Osteoblast (primary cell): ENCODE measurements around the gene CARD9. TPM values are rescaled to one million over a fixed set of nuclear protein-coding genes. Genes with fewer than 3 reads are reported as not detected.

Experiments used
- DNase-seq: peaks from one replicate; pipeline ENCODE4 v3.0.0; 2011; ENCODE audit warnings: low spot score, mixed read lengths; ENCODE audit not compliant: insufficient read length; ENCODE audit errors: missing footprints
- H2AFZ ChIP-seq: 2 replicates; pipeline ENCODE4 v1.6.0; 2011; ENCODE audit warnings: mild to moderate bottlenecking, low read length
- H3K27ac ChIP-seq: 2 replicates; pipeline ENCODE4 v1.5.1; 2011; ENCODE audit warnings: mild to moderate bottlenecking, low read depth, low read length, moderate library complexity
- H3K27me3 ChIP-seq: 2 replicates; pipeline ENCODE4 v1.6.0; 2012; ENCODE audit warnings: mild to moderate bottlenecking, control low read depth, inconsistent platforms, low read length, moderate library complexity; ENCODE audit not compliant: insufficient read depth
- H3K36me3 ChIP-seq: 2 replicates; pipeline ENCODE4 v1.5.1; 2011; ENCODE audit warnings: mild to moderate bottlenecking, low read length, control low read depth, moderate library complexity; ENCODE audit not compliant: insufficient read depth
- H3K4me1 ChIP-seq: 2 replicates; pipeline ENCODE4 v1.5.1; 2011; ENCODE audit warnings: mild to moderate bottlenecking, low read length, control low read depth, moderate library complexity; ENCODE audit not compliant: insufficient read depth
- H3K4me2 ChIP-seq: 2 replicates; pipeline ENCODE4 v1.6.0; 2011; ENCODE audit warnings: mild to moderate bottlenecking, low read length; ENCODE audit not compliant: insufficient read depth
- H3K4me3 ChIP-seq: fragments of 200-600 bp; sonication (generic); 3 replicates; pipeline ENCODE4 v1.5.1; 2012; ENCODE audit warnings: mild to moderate bottlenecking, low read length, inconsistent platforms; ENCODE audit not compliant: insufficient read depth
- H3K79me2 ChIP-seq: 2 replicates; pipeline ENCODE4 v1.6.0; 2012; ENCODE audit warnings: mild to moderate bottlenecking, low read length, control low read depth, inconsistent platforms; ENCODE audit not compliant: insufficient read depth
- H3K9me3 ChIP-seq: 2 replicates; pipeline ENCODE4 v1.5.1; 2011; ENCODE audit warnings: low read depth, low read length, control low read depth
- H4K20me1 ChIP-seq: 2 replicates; pipeline ENCODE4 v1.6.0; 2012; ENCODE audit warnings: mild to moderate bottlenecking, low read length, control low read depth; ENCODE audit not compliant: insufficient read depth
- total RNA-seq: library from RNA; depleted of rRNA; stranded (reverse); fragments of >200 nt; gene quantifications from 2 replicates; pipeline ENCODE4 v1.2.3, GENCODE V29; 2012
- TF ChIP-seq, protein P1 (sequence below): IDR thresholded peaks from 2 replicates; pipeline ENCODE4 v1.5.1; 2011; ENCODE audit warnings: mild to moderate bottlenecking, low read depth, low read length, moderate library complexity; ENCODE audit errors: extremely low read depth

Gene CARD9
- total RNA-seq, 1 donor: 5.1 TPM

DNA sequence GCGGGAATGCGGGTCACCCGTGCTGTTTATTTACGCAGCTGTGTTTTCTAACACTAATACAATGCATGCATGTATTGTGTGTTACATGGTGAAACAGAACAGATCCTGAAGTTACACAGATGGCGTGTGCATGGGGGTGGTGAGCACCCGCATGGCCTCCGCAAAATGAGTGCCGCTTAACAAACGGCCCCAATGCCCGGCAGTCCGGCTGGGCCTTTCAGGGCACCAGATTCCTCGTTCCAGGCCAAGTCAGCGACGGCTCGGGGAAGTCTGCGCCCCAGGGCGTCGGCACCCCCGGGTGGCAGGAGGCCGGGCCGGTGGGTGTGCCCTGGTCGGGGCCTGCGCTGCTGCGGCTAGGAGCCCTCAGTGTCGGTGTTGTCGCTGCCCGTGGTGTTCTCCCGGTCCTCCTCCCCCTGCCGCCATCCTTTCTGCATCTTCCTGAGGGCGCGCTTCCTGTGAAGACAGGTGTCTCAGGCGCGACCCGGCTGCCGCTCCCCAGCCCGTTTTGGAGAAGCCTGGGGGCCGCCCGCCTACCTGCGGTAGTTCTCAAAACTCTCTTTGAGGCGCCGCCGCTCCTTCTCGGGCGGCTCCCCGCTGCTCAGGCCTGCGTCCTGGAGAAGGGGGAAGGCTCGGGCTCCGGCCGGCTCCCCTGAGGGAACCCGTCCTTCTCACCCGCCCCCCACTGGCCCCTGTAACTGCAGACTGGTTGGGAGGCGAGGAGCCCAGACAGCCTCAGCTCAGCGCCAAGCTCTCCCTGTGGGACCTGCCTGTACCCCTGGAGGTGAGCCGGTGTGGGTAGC, 9.3 kb downstream of the CARD9 start:
- TF ChIP-seq, protein P1, sequence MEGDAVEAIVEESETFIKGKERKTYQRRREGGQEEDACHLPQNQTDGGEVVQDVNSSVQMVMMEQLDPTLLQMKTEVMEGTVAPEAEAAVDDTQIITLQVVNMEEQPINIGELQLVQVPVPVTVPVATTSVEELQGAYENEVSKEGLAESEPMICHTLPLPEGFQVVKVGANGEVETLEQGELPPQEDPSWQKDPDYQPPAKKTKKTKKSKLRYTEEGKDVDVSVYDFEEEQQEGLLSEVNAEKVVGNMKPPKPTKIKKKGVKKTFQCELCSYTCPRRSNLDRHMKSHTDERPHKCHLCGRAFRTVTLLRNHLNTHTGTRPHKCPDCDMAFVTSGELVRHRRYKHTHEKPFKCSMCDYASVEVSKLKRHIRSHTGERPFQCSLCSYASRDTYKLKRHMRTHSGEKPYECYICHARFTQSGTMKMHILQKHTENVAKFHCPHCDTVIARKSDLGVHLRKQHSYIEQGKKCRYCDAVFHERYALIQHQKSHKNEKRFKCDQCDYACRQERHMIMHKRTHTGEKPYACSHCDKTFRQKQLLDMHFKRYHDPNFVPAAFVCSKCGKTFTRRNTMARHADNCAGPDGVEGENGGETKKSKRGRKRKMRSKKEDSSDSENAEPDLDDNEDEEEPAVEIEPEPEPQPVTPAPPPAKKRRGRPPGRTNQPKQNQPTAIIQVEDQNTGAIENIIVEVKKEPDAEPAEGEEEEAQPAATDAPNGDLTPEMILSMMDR: no peak
- peak overlapping the region; percentile 85 for H3K4me3 ChIP-seq

DNA sequence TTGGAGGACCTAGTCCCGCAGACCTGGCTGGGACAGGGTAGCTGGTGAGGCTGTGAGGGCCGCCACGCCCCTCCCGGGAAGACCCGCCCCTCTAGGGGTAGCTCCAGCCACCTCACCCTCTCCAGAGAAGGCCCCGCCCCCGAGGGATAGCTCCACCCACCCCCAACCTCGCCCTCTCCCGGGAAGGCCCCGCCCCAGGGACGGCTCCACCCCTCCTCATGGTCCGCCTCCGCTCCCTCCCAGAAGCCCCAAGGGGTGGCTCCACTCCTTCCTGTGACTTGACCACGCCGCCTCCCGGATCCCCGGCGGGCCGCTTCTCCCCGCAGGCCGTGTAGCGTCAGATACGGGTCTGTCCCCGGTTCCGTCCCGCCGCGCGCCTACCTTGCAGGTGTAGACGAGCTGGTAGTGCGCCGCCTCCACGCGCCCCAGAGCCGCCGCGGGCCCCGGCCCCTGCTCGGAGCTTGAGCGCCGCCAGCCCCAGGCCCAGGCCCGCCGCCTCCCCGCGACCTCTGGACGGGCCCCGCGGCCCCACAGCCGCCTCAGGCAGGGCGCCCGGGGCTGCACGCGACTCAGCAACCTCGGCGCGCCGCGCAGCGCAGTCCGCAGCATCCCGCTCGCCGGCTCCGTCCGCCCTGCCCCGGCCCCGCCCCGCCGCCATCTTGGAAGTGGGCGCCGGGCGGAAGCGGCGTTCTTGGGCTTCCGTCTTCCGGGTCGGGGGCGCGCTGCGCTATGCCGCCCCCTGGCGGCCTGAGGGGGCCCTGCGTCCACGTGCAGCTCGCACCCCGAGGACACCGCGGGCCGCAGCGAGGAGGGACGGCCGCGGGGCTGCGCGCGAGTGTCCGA, 10.1 kb downstream of the CARD9 start, which contains the start of gene DNLZ:
Gene DNLZ, minus strand, starts transcription at position 639 of the 843 bp plus-strand sequence. Its CDS starts 30 bp downstream, at position 609.
- H3K4me1 ChIP-seq: peaks cover 24% of the 10 kb centered on the region
- H3K4me2 ChIP-seq: peak within 1 kb of the TSS; percentile 74
- DNase-seq: peak; percentile 100
- H4K20me1 ChIP-seq: peaks cover 10% of the 10 kb centered on the region
- TF ChIP-seq, protein P1: peak; percentile 71
- H3K27me3 ChIP-seq: no peaks in the 10 kb centered on the region
- peaks cover 12% of the 10 kb centered on the region for H3K79me2 ChIP-seq
- H3K36me3 ChIP-seq: peaks cover 2% of the 10 kb centered on the region
- H3K9me3 ChIP-seq: no peaks in the 10 kb centered on the region
- H3K4me3 ChIP-seq: peak within 1 kb of the TSS; percentile 85
- H3K27ac ChIP-seq: peak within 1 kb of the TSS; percentile 48
- no peak within 1 kb of the TSS for H2AFZ ChIP-seq

More for the DNA sequence above, 9.3 kb downstream of the CARD9 start:
- DNase-seq: no peak
- peaks cover 24% of the 10 kb centered on the region for H3K4me1 ChIP-seq
- H3K9me3 ChIP-seq: no peaks in the 10 kb centered on the region
- H3K79me2 ChIP-seq: peaks cover 12% of the 10 kb centered on the region
- no peak overlapping the region for H2AFZ ChIP-seq
- no peak overlapping the region for H3K27ac ChIP-seq
- peak overlapping the region; percentile 60 for H3K4me2 ChIP-seq
- no peaks in the 10 kb centered on the region for H3K27me3 ChIP-seq
- H3K36me3 ChIP-seq: no peaks in the 10 kb centered on the region
- H4K20me1 ChIP-seq: peaks cover 10% of the 10 kb centered on the region

DNA sequence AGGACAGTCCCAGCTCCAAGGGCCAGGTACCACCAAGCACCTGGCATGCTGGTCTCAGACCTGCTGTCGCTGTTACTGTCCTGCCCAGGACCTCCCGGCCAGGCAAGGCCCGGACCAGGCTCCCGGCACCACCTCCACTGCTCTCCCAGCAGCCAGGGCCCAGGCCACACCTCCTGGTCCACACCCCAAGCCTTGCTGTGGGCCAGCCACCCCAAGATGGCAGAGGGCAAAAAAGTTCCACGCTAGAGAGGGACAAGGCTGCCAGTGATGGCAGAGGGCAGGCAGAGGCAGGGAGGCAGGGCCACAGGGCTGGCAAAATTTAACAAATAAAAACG, 11.1 kb downstream of the CARD9 start:
- no peaks in the 10 kb centered on the region for H3K27me3 ChIP-seq
- H3K4me1 ChIP-seq: peaks cover 24% of the 10 kb centered on the region
- peak overlapping the region; percentile 67 for H3K4me2 ChIP-seq
- DNase-seq: no peak
- H2AFZ ChIP-seq: no peak overlapping the region
- TF ChIP-seq, protein P1: no peak
- H3K27ac ChIP-seq: no peak overlapping the region
- no peak overlapping the region for H3K4me3 ChIP-seq
- peaks cover 10% of the 10 kb centered on the region for H4K20me1 ChIP-seq
- H3K79me2 ChIP-seq: peaks cover 12% of the 10 kb centered on the region
- peaks cover 7% of the 10 kb centered on the region for H3K36me3 ChIP-seq
- no peaks in the 10 kb centered on the region for H3K9me3 ChIP-seq
